Measurements from ENCODE around the gene SLC25A47. TPM values are rescaled to one million over a fixed set of nuclear protein-coding genes. Genes with fewer than 3 reads are reported as not detected.
A peak's percentile ranks its signal among the peaks of the same experiment; 100 is the strongest.

Gene SLC25A47
- total and polyA plus RNA-seq, 9 of the 15 experiments (the other 6 are each of a cell fraction or from before 2014, with no cell fraction given), result 0.09 to 0.23 (median 0.22) TPM; not detected in 6

- TF ChIP-seq GABPA (tag; conservative IDR thresholded peaks at IDR 0.05; ENCODE audit: low read depth) (no peak), ZNF699 (CRISPR knock-in tag; IDR thresholded peaks at IDR 0.05; ENCODE audit: insufficient replicate concordance) (no peak), ZNF583 (CRISPR knock-in tag; IDR thresholded peaks at IDR 0.05) (no peak), SIN3A (IDR thresholded peaks at IDR 0.05; ENCODE audit: borderline replicate concordance in 2 of 2, control insufficient read depth in 1 of 2, low read depth in 2 of 2, low read length in 2 of 2) (no peak; a peak in 1 of 4 replicates), BRF1 (IDR thresholded peaks at IDR 0.05; ENCODE audit: borderline replicate concordance, extremely low read depth, insufficient read length) (no peak), ZBTB33 (CRISPR knock-in tag; IDR thresholded peaks at IDR 0.05) (peak; percentile 7; the same call in 1 of the 2 replicates), ZNF584 (CRISPR knock-in tag; IDR thresholded peaks at IDR 0.05; ENCODE audit: low read depth) (no peak), NCOA2 (IDR thresholded peaks at IDR 0.05; ENCODE audit: partially characterized antibody in 2 of 2) (no peak), ZNF764 (CRISPR knock-in tag; IDR thresholded peaks at IDR 0.05; ENCODE audit: low read depth) (no peak), MTA1 (IDR thresholded peaks at IDR 0.05; ENCODE audit: borderline replicate concordance) (no peak), DACH1 (IDR thresholded peaks at IDR 0.05; ENCODE audit: partially characterized antibody) (no peak), ATF4 (CRISPR knock-in tag; IDR thresholded peaks at IDR 0.05) (no peak), HMG20A (CRISPR knock-in tag; conservative IDR thresholded peaks at IDR 0.05) (no peak), ZC3H8 (IDR thresholded peaks at IDR 0.05) (no peak), ESRRB (CRISPR knock-in tag; IDR thresholded peaks at IDR 0.05; ENCODE audit: borderline replicate concordance) (no peak), RBM39 (optimal IDR thresholded peaks at IDR 0.05; ENCODE audit: low read depth, low read length) (no peak), RBM14 (IDR thresholded peaks at IDR 0.05; ENCODE audit: borderline replicate concordance, insufficient read depth, low read depth, low read length) (no peak), ZNF121 (CRISPR knock-in tag; conservative IDR thresholded peaks at IDR 0.05) (no peak), WHSC1 (IDR thresholded peaks at IDR 0.05; ENCODE audit: low read length) (no peak), RHOXF2B (CRISPR knock-in tag; conservative IDR thresholded peaks at IDR 0.05) (no peak), IRF9 (tag; IDR thresholded peaks at IDR 0.05) (no peak), ZNF282 (CRISPR knock-in tag; IDR thresholded peaks at IDR 0.05) (peak; percentile 88; the same call in 1 of the 2 replicates), KAT2B (IDR thresholded peaks at IDR 0.05; ENCODE audit: low read depth, low read length) (no peak), NUFIP1 (IDR thresholded peaks at IDR 0.05; ENCODE audit: partially characterized antibody) (no peak), FOXJ3 (CRISPR knock-in tag; IDR thresholded peaks at IDR 0.05) (no peak)
Observed at GRCh38 chr14:100285021-100285912, 37.9 kb upstream of the SLC25A47 start (continued).

Data from K562 (cell line).